HG03378 (cell line): ENCODE data around the gene SLC49A3.

Experiments used
- ATAC-seq: cut with Tn5 transposase; IDR thresholded peaks from one replicate; pipeline ENCODE4 v1.9.1; 2021; ENCODE audit warnings: mild to moderate bottlenecking, moderate library complexity; ENCODE audit not compliant: unreplicated experiment

The SLC49A3 gene

DNA sequence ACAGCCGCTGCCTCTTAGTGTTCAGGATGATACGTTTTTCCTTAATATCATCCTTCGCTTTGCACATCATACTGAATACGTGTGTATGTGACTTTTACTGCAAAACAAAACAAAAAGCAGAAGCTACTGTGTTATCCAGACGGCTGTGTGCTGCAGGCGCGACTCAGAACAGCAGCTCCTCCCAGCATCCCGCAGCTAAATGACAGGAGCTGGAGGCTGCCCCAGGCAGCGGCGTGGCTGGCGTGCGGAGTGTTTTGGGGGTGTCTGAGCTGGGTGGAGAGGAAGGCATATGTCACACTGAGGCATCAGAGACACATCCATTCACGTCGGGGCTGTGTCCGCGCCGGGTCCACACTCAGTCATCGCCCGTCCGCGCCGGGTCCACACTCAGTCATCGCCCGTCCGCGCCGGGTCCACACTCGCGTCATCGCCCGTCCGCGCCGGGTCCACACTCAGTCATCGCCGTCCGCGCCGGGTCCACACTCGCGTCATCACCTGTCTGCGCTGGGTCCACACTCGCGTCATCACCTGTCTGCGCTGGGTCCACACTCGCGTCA, 33.3 kb upstream of the SLC49A3 start:
- no peak for ATAC-seq

DNA sequence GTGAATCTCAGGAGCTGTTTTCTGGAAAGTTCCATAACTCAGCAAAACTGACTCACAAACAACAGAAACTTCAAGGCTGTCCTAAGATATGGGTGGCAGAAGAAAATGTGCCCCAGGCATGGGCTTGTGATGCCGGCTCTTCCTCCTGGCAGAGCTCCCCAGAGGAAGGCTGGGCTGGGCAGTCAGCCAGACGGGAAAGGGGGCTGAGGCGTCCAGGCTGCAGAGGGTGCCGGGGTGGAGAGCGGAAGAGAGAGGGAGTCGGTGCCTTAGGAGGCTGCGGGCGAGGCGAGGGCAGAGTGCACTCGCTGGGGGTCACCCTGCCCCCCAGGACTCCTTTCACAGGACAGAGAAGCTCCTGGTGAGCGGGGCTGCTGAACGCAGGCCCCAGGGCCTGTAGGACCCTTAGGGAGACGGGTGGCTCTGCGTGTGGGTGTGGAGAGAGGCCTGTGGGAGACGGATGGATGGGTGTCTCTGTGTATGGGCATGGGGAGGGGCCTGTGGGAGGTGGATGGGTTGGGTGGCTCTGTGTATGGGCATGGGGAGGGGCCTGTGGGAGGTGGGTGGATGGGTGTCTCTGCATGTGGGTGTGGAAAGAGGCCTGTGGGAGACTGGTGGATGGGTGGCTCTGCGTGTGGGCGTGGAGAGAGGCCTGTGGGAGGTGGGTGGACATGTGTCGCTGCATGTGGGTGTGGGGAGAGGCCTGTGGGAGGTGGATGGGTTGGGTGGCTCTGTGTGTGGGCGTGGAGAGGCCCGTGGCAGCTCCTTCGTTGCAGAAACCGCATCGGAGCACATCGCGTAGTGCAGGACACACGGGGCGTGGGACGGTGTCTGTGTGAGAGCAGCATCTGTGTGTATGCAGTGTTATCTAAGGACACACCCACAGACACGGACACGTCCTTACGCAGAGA, 32.6 kb upstream of the SLC49A3 start:
- no peak for ATAC-seq

GRCh38 chr4:720111-720860, 31.3 kb upstream of the SLC49A3 start:
- ATAC-seq = no peak

GRCh38 chr4:718460-718859, 29.5 kb upstream of the SLC49A3 start:
- ATAC-seq = no peak

DNA sequence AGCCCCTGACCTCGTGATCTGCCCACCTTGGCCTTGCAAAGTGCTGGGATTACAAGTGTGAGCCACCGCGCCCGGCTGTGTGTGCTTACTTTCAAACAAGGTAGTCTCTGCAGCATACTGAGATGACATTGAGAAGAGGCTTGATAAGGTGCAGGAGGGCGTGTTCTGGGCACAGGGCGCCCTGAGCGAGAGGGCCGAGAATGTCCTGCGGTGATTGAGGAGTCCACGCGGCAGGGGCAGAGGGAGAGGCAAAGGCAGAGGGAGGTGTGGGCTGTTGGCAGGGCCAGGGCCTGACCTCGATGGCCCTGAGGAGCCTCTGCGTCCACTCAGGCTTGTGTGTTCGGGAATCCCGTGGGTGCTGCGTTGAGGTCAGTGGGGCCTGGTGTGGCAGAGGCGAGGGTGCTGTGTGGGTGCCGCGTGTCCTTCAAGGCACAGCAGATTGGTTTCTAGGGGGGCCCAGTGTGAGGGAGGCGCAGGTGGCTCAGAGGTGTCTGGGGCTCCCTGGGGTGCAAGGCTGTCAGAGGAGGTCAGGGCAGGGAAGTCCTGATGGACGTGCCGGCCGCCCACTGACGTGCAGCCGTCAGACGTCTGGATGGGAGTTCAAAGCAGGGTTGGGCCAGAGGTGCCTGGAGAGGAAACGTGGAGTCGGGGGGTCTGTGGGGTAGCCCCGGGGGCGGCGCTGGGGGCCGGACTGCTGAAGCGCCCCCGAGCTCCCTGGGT, 28.8 kb upstream of the SLC49A3 start:
- no peak for ATAC-seq

- ATAC-seq = no peak
These were observed 25.1 kb upstream of the SLC49A3 start for GRCh38 chr4:714087-714486.

GRCh38 chr4:712916-713632, 24.1 kb upstream of the SLC49A3 start:
- no peak for ATAC-seq

- ATAC-seq = no peak
These were observed 23.1 kb upstream of the SLC49A3 start for GRCh38 chr4:712093-712492.

- ATAC-seq = no peak
These were observed 22.0 kb upstream of the SLC49A3 start for GRCh38 chr4:710916-711315.

DNA sequence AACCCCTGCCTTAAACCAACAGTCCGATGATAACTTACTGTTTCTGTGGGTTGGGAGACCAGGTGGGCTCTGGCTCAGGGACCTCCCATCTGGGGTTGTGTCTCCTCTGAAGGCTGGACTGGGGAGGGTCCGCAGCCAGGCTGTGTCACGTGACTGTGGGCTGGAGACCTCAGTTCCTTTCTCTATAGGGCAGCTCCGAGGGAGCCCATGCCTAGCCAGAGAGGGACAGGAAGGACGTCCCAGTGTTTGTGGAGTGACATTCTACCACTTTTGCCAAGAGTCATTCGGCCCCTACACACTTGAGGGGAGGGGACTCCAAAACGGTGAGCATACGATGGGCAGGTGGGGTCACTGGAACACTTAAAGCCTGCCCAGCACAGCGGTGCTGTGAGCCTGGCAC, 21.2 kb upstream of the SLC49A3 start:
- no peak for ATAC-seq

DNA sequence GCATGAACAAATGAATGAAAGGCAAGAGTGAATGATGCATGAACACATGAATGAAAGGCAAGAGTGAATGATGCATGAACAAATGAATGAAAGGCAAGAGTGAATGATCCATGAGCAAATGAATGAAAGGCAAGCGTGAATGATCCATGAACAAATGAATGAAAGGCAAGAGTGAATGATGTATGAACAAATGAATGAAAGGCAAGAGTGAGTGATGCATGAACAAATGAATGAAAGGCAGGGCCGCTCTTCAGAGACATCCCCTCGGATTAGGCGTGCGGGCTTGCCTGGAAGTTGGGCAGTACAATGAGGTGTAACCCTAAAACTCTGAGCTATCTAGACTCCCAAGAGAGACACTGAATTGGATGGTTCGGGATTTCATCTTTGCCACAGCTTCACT, 20.4 kb upstream of the SLC49A3 start:
- no peak for ATAC-seq

DNA sequence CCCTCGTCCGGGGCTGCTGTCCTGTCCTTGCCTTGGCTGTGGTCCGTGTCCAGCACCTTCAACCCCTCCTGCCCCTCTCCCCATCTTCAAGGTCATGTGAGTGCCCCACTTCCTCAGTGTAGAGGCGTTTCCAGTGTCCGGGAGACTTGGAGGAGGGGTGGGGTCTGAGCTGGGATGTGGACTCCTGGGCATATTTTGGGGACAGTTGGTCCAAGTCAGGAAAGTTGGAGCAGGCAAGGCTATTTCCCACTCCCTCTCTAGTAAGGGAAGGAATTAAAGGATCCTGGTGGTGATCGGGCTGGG, 19.6 kb upstream of the SLC49A3 start:
- no peak for ATAC-seq

DNA sequence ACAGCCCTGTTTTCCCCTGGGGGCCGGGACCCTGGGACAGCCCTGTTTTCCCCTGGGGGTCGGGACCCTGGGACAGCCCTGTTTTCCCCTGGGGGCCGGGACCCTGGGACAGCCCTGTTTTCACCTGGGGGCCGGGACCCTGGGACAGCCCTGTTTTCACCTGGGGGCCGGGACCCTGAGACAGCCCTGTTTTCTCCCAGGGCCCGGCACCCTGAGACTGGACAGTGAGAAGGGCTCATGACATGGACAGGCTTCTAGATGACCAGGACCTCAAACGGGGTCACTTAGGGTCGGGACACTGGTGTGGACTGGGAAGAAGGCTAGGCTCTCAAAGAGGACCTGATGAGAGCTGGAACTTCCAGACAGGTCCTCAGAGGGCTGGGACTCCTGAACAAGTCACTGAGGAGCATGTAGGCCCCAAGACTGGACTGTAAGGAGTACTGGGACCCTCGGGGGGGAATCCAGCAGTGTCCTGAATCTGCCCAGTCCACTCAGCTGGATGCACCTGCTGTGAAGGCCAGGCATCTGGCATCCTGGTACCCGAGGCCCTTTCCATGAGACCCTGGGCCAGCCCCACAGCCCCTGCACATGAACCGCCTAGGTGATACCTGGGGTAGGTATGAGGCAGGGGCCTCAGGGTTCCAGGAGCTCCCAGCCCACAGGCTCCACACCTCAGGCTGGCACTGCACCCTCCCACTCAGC, 19.1 kb upstream of the SLC49A3 start:
- no peak for ATAC-seq

GRCh38 chr4:706834-707598, 18.1 kb upstream of the SLC49A3 start:
- ATAC-seq = no peak

DNA sequence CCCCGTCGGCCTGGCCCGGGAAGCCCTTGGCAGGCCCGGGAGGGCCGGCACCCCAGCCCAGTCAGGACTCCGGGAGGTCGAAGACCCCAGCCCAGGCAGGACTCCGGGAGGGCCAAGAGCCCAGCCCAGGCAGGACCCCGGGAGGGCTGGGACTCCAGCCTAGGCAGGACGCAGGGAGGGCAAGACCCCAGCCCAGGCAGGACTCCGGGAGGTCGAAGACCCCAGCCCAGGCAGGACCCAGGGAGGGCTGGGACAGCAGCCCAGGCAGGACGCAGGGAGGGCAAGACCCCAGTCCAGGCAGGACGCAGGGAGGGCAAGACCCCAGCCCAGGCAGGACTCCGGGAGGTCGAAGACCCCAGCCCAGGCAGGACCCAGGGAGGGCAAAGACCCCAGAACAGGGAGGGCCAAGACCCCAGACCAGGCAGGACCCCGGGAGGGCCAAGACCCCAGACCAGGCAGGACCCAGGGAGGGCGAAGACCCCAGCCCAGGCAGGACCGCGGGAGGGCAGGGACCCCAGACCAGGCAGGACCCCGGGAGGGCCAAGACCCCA, 17.2 kb upstream of the SLC49A3 start:
- peak; percentile 1 for ATAC-seq

- ATAC-seq = peak; percentile 72
These were observed 16.5 kb upstream of the SLC49A3 start, which contains the start of gene PCGF3 for GRCh38 chr4:705278-706082. Gene PCGF3, plus strand, starts transcription at chr4:705832. Its CDS starts 27,849 bp downstream, at chr4:733681.

- ATAC-seq = no peak
These were observed 16.0 kb upstream of the SLC49A3 start for GRCh38 chr4:704971-705277.

GRCh38 chr4:704198-704891, 15.4 kb upstream of the SLC49A3 start:
- no peak for ATAC-seq
